ENCODE measurements around the gene LYPLAL1. TPM values are rescaled to one million over a fixed set of nuclear protein-coding genes. Genes with fewer than 3 reads are reported as not detected.

The LYPLAL1 gene
- total and polyA plus RNA-seq, 9 of the 15 experiments (the other 6 are each of a cell fraction or from before 2014, with no cell fraction given) = 14.9 to 179 (median 46.3) TPM

- TF ChIP-seq, protein P1, sequence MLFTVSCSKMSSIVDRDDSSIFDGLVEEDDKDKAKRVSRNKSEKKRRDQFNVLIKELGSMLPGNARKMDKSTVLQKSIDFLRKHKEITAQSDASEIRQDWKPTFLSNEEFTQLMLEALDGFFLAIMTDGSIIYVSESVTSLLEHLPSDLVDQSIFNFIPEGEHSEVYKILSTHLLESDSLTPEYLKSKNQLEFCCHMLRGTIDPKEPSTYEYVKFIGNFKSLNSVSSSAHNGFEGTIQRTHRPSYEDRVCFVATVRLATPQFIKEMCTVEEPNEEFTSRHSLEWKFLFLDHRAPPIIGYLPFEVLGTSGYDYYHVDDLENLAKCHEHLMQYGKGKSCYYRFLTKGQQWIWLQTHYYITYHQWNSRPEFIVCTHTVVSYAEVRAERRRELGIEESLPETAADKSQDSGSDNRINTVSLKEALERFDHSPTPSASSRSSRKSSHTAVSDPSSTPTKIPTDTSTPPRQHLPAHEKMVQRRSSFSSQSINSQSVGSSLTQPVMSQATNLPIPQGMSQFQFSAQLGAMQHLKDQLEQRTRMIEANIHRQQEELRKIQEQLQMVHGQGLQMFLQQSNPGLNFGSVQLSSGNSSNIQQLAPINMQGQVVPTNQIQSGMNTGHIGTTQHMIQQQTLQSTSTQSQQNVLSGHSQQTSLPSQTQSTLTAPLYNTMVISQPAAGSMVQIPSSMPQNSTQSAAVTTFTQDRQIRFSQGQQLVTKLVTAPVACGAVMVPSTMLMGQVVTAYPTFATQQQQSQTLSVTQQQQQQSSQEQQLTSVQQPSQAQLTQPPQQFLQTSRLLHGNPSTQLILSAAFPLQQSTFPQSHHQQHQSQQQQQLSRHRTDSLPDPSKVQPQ (CRISPR knock-in tag; IDR thresholded peaks at IDR 0.05; ENCODE audit: borderline replicate concordance) = no peak
- no peak for TF ChIP-seq BHLHE40 (IDR thresholded peaks at IDR 0.05; ENCODE audit: low read length)
- no peak for TF ChIP-seq USF2 (CRISPR knock-in tag; IDR thresholded peaks at IDR 0.05)
These were observed 2.5 kb downstream of the LYPLAL1 start (continued) for GRCh38 chr1:219176168-219176567.

- Histone ChIP-seq H3K9ac (ENCODE audit: insufficient read depth in 1 of 2, low read depth in 2 of 2, low read length in 2 of 2) (no peak overlapping the region), H3K4me1 (replicated peaks in 1 of 2; ENCODE audit: control insufficient read depth in 2 of 2, insufficient read depth in 2 of 2, low read length in 2 of 2) (peaks cover 9 to 10% of the 10 kb centered on the region in 2 experiments; a peak in 3 of 5 replicates), H3K36me3 (ENCODE audit: control insufficient read depth, insufficient read depth, low read length) (peaks cover 37% of the 10 kb centered on the region), H4K20me1 (replicated peaks; ENCODE audit: control insufficient read depth, insufficient read depth, low read length) (0 out of 2 replicates have a peak, but pooled peaks cover 4% of the 10 kb centered on the region), H3K9me1 (ENCODE audit: control insufficient read depth, insufficient read depth, low read length) (no peaks in the 10 kb centered on the region), H3K4me3 (no peak overlapping the region), H3K27me3 (ENCODE audit: control insufficient read depth in 2 of 2, insufficient read depth in 2 of 2, low read length in 2 of 2) (no peaks in the 10 kb centered on the region), H3K4me2 (ENCODE audit: insufficient read depth, low read length) (no peak overlapping the region), H3K9me3 (replicated peaks; ENCODE audit: control insufficient read depth, insufficient read depth, low read depth, low read length) (peaks cover 2% of the 10 kb centered on the region; the same call in 1 of the 2 replicates), H3K79me2 (ENCODE audit: control insufficient read depth, insufficient read depth, low read length) (peaks cover 49% of the 10 kb centered on the region), H2AFZ (ENCODE audit: low read depth, low read length) (no peak overlapping the region), H3K27ac (ENCODE audit: extremely low read depth, low read depth, low read length) (no peak overlapping the region)
- DNase-seq (ENCODE audit: extremely low read depth in 1 of 4, low spot score in 3 of 4) (no peak), FAIRE-seq (no peak), ATAC-seq (no peak)
- in situ Hi-C loops (cut with MboI) = no loop called here
- intact Hi-C loops (cut with micrococcal nuclease) = loop anchor here (5.0 to 10.0 kb wide), 2 partner anchors 110 to 873 kb away; no protein-coding TSS in a partner anchor
- no TSS peak for BruUV-seq (replicated peaks)
- 80% methylated on average over 3 of the region's 3 CpGs for WGBS (ENCODE audit: insufficient coverage, low coverage, missing lambda C conversion rate)
- ChIA-PET CTCF (ENCODE audit: low intra/inter-chr PET ratio) (no interaction called here), POLR2A (interaction anchor here (0.8 to 4.6 kb wide), 2 partner anchors 10 to 32 kb away, joined by 3 to 40 read pairs; no protein-coding TSS in a partner anchor)
- TF ChIP-seq, protein P2, sequence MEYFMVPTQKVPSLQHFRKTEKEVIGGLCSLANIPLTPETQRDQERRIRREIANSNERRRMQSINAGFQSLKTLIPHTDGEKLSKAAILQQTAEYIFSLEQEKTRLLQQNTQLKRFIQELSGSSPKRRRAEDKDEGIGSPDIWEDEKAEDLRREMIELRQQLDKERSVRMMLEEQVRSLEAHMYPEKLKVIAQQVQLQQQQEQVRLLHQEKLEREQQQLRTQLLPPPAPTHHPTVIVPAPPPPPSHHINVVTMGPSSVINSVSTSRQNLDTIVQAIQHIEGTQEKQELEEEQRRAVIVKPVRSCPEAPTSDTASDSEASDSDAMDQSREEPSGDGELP (CRISPR knock-in tag; IDR thresholded peaks at IDR 0.05; ENCODE audit: borderline replicate concordance) = no peak
- TF ChIP-seq, protein P3, sequence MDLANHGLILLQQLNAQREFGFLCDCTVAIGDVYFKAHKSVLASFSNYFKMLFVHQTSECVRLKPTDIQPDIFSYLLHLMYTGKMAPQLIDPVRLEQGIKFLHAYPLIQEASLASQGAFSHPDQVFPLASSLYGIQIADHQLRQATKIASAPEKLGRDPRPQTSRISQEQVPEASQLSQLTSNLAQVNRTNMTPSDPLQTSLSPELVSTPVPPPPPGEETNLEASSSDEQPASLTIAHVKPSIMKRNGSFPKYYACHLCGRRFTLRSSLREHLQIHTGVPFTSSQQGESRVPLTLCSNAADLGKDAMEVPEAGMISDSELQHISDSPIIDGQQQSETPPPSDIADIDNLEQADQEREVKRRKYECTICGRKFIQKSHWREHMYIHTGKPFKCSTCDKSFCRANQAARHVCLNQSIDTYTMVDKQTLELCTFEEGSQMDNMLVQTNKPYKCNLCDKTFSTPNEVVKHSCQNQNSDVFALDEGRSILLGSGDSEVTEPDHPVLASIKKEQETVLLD (IDR thresholded peaks at IDR 0.05) = no peak
- TF ChIP-seq EP300 (IDR thresholded peaks at IDR 0.05; ENCODE audit: low read length) = no peak
- TF ChIP-seq, protein P4, sequence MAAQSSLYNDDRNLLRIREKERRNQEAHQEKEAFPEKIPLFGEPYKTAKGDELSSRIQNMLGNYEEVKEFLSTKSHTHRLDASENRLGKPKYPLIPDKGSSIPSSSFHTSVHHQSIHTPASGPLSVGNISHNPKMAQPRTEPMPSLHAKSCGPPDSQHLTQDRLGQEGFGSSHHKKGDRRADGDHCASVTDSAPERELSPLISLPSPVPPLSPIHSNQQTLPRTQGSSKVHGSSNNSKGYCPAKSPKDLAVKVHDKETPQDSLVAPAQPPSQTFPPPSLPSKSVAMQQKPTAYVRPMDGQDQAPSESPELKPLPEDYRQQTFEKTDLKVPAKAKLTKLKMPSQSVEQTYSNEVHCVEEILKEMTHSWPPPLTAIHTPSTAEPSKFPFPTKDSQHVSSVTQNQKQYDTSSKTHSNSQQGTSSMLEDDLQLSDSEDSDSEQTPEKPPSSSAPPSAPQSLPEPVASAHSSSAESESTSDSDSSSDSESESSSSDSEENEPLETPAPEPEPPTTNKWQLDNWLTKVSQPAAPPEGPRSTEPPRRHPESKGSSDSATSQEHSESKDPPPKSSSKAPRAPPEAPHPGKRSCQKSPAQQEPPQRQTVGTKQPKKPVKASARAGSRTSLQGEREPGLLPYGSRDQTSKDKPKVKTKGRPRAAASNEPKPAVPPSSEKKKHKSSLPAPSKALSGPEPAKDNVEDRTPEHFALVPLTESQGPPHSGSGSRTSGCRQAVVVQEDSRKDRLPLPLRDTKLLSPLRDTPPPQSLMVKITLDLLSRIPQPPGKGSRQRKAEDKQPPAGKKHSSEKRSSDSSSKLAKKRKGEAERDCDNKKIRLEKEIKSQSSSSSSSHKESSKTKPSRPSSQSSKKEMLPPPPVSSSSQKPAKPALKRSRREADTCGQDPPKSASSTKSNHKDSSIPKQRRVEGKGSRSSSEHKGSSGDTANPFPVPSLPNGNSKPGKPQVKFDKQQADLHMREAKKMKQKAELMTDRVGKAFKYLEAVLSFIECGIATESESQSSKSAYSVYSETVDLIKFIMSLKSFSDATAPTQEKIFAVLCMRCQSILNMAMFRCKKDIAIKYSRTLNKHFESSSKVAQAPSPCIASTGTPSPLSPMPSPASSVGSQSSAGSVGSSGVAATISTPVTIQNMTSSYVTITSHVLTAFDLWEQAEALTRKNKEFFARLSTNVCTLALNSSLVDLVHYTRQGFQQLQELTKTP (IDR thresholded peaks at IDR 0.05; ENCODE audit: low read depth in 1 of 2, partially characterized antibody in 2 of 2) = no peak
- TF ChIP-seq U2AF1 (optimal IDR thresholded peaks at IDR 0.05; ENCODE audit: low read depth, low read length) = no peak
- TF ChIP-seq TAF1 (IDR thresholded peaks at IDR 0.05; ENCODE audit: control insufficient read depth, extremely low read depth, insufficient read depth, low read length, severe bottlenecking) = no peak
- TF ChIP-seq DPF2 (IDR thresholded peaks at IDR 0.05) = no peak
These were observed 3.7 kb downstream of the LYPLAL1 start for GRCh38 chr1:219177363-219177762.
